ENCODE results near the gene DYRK4. TPM values are rescaled to one million over a fixed set of nuclear protein-coding genes. Genes with fewer than 3 reads are reported as not detected.

Gene DYRK4
- total and polyA plus RNA-seq, 2 experiments from 2014 or later: 65.1 to 90.4 TPM

DNA sequence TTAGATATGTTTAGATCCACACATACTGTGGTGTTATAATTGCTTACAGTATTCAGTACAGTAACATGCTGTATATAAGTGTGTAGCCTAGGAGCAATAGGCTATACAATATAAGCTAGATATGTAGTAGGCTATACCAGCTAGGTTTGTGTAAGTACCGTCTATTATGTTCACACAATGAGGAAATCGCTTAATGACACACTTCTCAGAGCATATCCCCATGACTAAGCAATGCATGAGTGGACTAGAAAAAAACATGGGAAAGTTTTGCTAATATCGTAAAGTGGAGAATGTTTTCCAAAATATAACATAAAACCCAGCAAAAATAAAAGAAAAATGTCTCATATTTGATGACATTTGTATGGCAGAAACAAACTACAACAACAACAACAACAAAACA, 59.5 kb downstream of the DYRK4 start:
- TF ChIP-seq, protein P1, sequence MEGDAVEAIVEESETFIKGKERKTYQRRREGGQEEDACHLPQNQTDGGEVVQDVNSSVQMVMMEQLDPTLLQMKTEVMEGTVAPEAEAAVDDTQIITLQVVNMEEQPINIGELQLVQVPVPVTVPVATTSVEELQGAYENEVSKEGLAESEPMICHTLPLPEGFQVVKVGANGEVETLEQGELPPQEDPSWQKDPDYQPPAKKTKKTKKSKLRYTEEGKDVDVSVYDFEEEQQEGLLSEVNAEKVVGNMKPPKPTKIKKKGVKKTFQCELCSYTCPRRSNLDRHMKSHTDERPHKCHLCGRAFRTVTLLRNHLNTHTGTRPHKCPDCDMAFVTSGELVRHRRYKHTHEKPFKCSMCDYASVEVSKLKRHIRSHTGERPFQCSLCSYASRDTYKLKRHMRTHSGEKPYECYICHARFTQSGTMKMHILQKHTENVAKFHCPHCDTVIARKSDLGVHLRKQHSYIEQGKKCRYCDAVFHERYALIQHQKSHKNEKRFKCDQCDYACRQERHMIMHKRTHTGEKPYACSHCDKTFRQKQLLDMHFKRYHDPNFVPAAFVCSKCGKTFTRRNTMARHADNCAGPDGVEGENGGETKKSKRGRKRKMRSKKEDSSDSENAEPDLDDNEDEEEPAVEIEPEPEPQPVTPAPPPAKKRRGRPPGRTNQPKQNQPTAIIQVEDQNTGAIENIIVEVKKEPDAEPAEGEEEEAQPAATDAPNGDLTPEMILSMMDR (IDR thresholded peaks at IDR 0.05; ENCODE audit: low read depth, low read length): no peak
- Histone ChIP-seq H3K4me1 (ENCODE audit: low read depth) (no peaks in the 10 kb centered on the region), H3K27me3 (no peaks in the 10 kb centered on the region), H3K27ac (no peak overlapping the region), H3K4me3 (no peak overlapping the region), H3K36me3 (no peaks in the 10 kb centered on the region), H3K9me3 (ENCODE audit: low read depth) (no peaks in the 10 kb centered on the region)
- no peak for DNase-seq (ENCODE audit: low read depth in 1 of 2, low spot score in 1 of 2)

- peaks cover 5% of the 10 kb centered on the region for H3K27me3 ChIP-seq
- H3K4me3 ChIP-seq: no peak overlapping the region
- no peak overlapping the region for H3K27ac ChIP-seq
- no peak for DNase-seq (ENCODE audit: low read depth in 1 of 2, low spot score in 1 of 2)
- no peaks in the 10 kb centered on the region for H3K9me3 ChIP-seq (ENCODE audit: low read depth)
- no peaks in the 10 kb centered on the region for H3K4me1 ChIP-seq (ENCODE audit: low read depth)
- no peaks in the 10 kb centered on the region for H3K36me3 ChIP-seq
- TF ChIP-seq, protein P1 (IDR thresholded peaks at IDR 0.05; ENCODE audit: low read depth, low read length): no peak
Measured at GRCh38 chr12:4626543-4626942, 64.5 kb downstream of the DYRK4 start.

DNA sequence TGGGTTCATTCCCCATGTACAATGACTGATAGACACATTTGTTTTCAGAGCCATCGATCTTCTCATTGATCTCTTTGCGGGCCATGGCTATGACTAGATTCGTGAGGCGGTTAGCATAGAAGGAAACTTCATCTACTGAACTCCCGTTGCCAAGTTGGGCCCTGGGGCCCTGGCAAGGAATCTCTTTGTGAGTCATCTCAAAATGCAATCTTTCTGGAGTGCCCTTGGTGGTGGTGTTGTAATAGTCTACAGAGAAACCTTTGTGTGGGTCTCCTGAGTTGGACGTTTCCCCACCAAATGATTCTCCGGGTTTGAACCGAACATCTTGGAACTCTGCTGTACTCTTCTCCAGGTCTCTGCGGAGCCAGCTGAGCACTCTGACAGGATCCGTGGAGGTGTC, 66.4 kb downstream of the DYRK4 start:
- H3K4me3 ChIP-seq: no peak overlapping the region
- H3K36me3 ChIP-seq: no peaks in the 10 kb centered on the region
- H3K4me1 ChIP-seq (ENCODE audit: low read depth): no peaks in the 10 kb centered on the region
- H3K27ac ChIP-seq: no peak overlapping the region
- H3K9me3 ChIP-seq (ENCODE audit: low read depth): no peaks in the 10 kb centered on the region
- DNase-seq (ENCODE audit: low read depth in 1 of 2, low spot score in 1 of 2): no peak
- H3K27me3 ChIP-seq: peaks cover 5% of the 10 kb centered on the region
- TF ChIP-seq, protein P1 (IDR thresholded peaks at IDR 0.05; ENCODE audit: low read depth, low read length): no peak

DNA sequence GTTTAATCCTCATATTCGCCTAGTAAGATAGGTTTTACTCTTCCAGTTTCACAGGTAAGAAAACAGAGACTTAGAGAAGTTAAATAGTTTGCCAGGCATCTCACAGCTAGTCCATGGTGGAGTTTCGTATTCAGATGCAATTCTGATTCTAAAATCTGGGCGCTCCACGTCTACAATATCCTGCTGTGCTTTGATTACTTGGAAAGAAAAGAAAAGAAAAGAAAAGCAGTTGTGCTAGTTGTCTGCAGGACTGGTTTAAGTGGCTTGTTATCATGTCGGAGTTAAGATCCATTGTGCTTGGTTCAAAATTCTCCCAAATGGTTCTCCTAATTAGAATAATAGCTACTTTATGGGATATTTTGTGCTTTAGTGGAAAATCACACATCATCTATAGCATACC, 68.3 kb downstream of the DYRK4 start:
- Histone ChIP-seq H3K27me3 (peaks cover 5% of the 10 kb centered on the region), H3K36me3 (no peaks in the 10 kb centered on the region), H3K9me3 (ENCODE audit: low read depth) (no peaks in the 10 kb centered on the region), H3K4me3 (no peak overlapping the region), H3K4me1 (ENCODE audit: low read depth) (no peaks in the 10 kb centered on the region), H3K27ac (no peak overlapping the region)
- TF ChIP-seq, protein P1 (IDR thresholded peaks at IDR 0.05; ENCODE audit: low read depth, low read length): no peak
- DNase-seq (ENCODE audit: low read depth in 1 of 2, low spot score in 1 of 2): no peak

DNA sequence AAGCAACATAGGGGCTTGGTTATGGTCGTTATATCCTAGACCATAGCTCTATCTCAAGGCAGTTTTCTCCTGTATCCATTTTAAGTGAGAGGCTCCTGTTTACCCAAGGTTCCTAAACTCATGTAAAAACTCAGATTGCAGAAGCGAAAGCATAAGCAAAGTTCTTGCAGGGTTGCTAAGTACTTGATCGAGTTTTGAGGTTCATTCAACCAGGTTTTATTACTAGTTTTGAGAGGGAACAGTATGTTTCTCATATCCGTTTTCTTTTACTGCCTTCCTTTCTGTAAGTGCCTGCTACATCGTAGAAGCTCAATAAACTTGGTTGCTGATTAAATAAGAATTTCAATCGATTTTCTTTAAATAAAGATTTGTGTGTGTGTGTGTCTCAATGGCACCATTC, 81.7 kb downstream of the DYRK4 start:
- TF ChIP-seq, protein P1 (IDR thresholded peaks at IDR 0.05; ENCODE audit: low read depth, low read length): no peak
- Histone ChIP-seq H3K27ac (no peak overlapping the region), H3K4me3 (no peak overlapping the region), H3K4me1 (ENCODE audit: low read depth) (peaks cover 7% of the 10 kb centered on the region), H3K9me3 (ENCODE audit: low read depth) (no peaks in the 10 kb centered on the region), H3K36me3 (no peaks in the 10 kb centered on the region), H3K27me3 (peaks cover 7% of the 10 kb centered on the region)
- DNase-seq (ENCODE audit: low read depth in 1 of 2, low spot score in 1 of 2): no peak

GRCh38 chr12:4645023-4645422, 83.0 kb downstream of the DYRK4 start:
- Histone ChIP-seq H3K36me3 (no peaks in the 10 kb centered on the region), H3K4me3 (no peak overlapping the region), H3K9me3 (ENCODE audit: low read depth) (no peaks in the 10 kb centered on the region), H3K27me3 (peaks cover 7% of the 10 kb centered on the region), H3K27ac (no peak overlapping the region), H3K4me1 (ENCODE audit: low read depth) (peaks cover 11% of the 10 kb centered on the region)
- TF ChIP-seq, protein P1 (IDR thresholded peaks at IDR 0.05; ENCODE audit: low read depth, low read length): no peak
- no peak for DNase-seq (ENCODE audit: low read depth in 1 of 2, low spot score in 1 of 2)
